ENCODE measurements around the gene LRRC41. TPM values are rescaled to one million over a fixed set of nuclear protein-coding genes. Genes with fewer than 3 reads are reported as not detected.

The LRRC41 gene
- total and polyA plus RNA-seq, 4 donors = 22.0 to 58.4 (median 27.7) TPM

DNA sequence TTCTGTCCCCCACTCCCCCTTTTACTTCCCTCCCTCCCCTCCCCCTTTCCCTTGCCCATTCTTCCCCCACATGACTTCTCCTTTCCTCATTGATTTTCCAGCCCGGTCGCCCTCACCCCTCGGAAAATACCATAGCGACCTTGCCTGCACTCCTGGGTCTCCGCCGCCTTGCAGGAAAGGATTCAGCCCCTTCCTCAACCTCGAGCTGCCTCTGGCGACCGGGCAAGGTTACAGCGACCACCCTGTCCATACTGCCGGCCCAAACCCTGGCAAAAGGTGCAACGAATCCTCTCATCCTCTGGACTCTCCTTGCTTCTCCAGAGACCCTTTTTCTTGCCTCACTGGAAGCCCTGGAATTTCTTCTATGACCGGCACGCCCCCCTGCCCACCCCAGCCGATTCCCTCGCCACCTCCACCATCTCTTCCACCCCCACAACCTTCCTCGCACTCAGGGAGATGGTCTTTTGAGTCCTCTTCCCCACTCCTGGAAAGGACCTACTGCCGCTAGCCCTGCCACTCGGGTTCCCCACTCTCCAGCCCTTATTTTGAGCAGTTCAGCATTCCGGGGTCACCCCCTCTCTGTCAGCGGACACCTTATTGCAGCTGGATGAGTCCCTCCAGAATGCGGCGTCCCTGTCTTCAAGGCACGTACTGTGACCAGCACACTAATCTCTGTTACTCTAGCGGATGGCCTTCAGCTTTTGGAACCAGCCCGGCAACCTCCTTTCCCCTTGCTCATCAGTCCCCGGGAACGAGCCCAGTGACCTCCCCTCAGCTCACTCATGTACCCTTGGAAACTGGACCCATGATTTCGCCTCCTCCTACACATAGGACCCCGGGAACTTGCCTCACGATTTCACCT, 38.0 kb upstream of the LRRC41 start:
- Histone ChIP-seq H3K4me1 (ENCODE audit: control insufficient read depth in 4 of 4, insufficient read depth in 4 of 4, low read length in 3 of 4) (peaks cover 0 to 12% (median 9%) of the 10 kb centered on the region in 4 donors), H3K36me3 (ENCODE audit: control insufficient read depth in 4 of 4, insufficient read depth in 3 of 4, low read depth in 1 of 4, low read length in 3 of 4) (peaks cover 2 to 13% (median 6%) of the 10 kb centered on the region in 4 donors), H3K27ac (ENCODE audit: low read depth in 1 of 2, low read length in 2 of 2) (peak overlapping the region; percentile 85 to 92), H3K9ac (ENCODE audit: low read depth in 1 of 2, low read length in 2 of 2) (peak overlapping the region in 1 of 2 donors; percentile 15), H3K9me3 (ENCODE audit: control insufficient read depth in 4 of 4, low read length in 3 of 4) (no peaks in the 10 kb centered on the region), H3K4me3 (ENCODE audit: low read depth in 1 of 3, low read length in 3 of 3) (peak overlapping the region; percentile 62 to 81 (median 64)), H3K27me3 (ENCODE audit: control insufficient read depth in 4 of 4, insufficient read depth in 4 of 4, low read length in 3 of 4) (no peaks in the 10 kb centered on the region)
- 61% methylated on average over 31 of the region's 31 CpGs for WGBS
- TF ChIP-seq FOXA2 (IDR thresholded peaks at IDR 0.05) (no peak), SP1 (IDR thresholded peaks at IDR 0.05) (no peak), HNF4A (conservative IDR thresholded peaks at IDR 0.05) (no peak), JUND (IDR thresholded peaks at IDR 0.05) (no peak), FOXA1 (IDR thresholded peaks at IDR 0.05) (no peak), HNF4G (IDR thresholded peaks at IDR 0.05) (no peak), NR2F2 (IDR thresholded peaks at IDR 0.05) (no peak), YY1 (IDR thresholded peaks at IDR 0.05) (no peak), EGR1 (IDR thresholded peaks at IDR 0.05; ENCODE audit: low read depth in 2 of 2) (no peak), RXRA (IDR thresholded peaks at IDR 0.05) (no peak), ZBTB33 (IDR thresholded peaks at IDR 0.05) (no peak)
- TF ChIP-seq, protein P1, sequence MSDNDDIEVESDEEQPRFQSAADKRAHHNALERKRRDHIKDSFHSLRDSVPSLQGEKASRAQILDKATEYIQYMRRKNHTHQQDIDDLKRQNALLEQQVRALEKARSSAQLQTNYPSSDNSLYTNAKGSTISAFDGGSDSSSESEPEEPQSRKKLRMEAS (IDR thresholded peaks at IDR 0.05) = no peak
- TF ChIP-seq, protein P2, sequence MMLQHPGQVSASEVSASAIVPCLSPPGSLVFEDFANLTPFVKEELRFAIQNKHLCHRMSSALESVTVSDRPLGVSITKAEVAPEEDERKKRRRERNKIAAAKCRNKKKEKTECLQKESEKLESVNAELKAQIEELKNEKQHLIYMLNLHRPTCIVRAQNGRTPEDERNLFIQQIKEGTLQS (IDR thresholded peaks at IDR 0.05) = no peak
- TF ChIP-seq, protein P3, sequence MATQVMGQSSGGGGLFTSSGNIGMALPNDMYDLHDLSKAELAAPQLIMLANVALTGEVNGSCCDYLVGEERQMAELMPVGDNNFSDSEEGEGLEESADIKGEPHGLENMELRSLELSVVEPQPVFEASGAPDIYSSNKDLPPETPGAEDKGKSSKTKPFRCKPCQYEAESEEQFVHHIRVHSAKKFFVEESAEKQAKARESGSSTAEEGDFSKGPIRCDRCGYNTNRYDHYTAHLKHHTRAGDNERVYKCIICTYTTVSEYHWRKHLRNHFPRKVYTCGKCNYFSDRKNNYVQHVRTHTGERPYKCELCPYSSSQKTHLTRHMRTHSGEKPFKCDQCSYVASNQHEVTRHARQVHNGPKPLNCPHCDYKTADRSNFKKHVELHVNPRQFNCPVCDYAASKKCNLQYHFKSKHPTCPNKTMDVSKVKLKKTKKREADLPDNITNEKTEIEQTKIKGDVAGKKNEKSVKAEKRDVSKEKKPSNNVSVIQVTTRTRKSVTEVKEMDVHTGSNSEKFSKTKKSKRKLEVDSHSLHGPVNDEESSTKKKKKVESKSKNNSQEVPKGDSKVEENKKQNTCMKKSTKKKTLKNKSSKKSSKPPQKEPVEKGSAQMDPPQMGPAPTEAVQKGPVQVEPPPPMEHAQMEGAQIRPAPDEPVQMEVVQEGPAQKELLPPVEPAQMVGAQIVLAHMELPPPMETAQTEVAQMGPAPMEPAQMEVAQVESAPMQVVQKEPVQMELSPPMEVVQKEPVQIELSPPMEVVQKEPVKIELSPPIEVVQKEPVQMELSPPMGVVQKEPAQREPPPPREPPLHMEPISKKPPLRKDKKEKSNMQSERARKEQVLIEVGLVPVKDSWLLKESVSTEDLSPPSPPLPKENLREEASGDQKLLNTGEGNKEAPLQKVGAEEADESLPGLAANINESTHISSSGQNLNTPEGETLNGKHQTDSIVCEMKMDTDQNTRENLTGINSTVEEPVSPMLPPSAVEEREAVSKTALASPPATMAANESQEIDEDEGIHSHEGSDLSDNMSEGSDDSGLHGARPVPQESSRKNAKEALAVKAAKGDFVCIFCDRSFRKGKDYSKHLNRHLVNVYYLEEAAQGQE (IDR thresholded peaks at IDR 0.05) = no peak
- TF ChIP-seq, protein P4, sequence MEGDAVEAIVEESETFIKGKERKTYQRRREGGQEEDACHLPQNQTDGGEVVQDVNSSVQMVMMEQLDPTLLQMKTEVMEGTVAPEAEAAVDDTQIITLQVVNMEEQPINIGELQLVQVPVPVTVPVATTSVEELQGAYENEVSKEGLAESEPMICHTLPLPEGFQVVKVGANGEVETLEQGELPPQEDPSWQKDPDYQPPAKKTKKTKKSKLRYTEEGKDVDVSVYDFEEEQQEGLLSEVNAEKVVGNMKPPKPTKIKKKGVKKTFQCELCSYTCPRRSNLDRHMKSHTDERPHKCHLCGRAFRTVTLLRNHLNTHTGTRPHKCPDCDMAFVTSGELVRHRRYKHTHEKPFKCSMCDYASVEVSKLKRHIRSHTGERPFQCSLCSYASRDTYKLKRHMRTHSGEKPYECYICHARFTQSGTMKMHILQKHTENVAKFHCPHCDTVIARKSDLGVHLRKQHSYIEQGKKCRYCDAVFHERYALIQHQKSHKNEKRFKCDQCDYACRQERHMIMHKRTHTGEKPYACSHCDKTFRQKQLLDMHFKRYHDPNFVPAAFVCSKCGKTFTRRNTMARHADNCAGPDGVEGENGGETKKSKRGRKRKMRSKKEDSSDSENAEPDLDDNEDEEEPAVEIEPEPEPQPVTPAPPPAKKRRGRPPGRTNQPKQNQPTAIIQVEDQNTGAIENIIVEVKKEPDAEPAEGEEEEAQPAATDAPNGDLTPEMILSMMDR (IDR thresholded peaks at IDR 0.05; ENCODE audit: low read depth, low read length, missing input control) = no peak
- no peak for DNase-seq (ENCODE audit: low spot score)

All from liver (tissue), 9 donors.